ENCODE measurements around the gene BTRC. TPM values are rescaled to one million over a fixed set of nuclear protein-coding genes. Genes with fewer than 3 reads are reported as not detected.

The BTRC gene
- total RNA-seq, 2 donors from 2014 or later, result 19.8 to 22.4 TPM

DNA sequence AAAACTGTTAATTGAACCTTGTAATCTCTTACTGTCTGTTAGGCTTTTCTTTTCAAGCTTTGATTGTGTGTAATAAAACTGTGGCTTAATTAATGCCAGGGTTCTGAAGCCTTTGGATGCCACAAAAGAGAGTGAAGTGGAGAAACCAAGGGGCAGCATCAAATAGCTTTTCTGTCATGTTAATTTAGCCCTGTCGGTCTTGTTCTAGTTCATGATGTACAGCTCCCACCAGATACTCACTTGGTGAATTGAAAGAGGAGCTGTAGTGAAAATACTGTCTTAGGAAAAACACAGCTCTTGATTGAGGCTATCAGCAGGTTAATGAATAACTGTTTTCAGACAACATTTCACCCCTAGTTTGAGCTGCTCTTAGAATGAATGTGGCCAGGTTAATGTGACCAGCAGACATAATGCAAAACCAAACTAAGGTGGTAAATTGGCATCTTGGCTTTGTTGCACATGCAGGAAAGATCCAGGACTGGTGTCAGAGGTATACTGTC is 139.9 kb downstream of the BTRC start:
- TF ChIP-seq, protein P1, sequence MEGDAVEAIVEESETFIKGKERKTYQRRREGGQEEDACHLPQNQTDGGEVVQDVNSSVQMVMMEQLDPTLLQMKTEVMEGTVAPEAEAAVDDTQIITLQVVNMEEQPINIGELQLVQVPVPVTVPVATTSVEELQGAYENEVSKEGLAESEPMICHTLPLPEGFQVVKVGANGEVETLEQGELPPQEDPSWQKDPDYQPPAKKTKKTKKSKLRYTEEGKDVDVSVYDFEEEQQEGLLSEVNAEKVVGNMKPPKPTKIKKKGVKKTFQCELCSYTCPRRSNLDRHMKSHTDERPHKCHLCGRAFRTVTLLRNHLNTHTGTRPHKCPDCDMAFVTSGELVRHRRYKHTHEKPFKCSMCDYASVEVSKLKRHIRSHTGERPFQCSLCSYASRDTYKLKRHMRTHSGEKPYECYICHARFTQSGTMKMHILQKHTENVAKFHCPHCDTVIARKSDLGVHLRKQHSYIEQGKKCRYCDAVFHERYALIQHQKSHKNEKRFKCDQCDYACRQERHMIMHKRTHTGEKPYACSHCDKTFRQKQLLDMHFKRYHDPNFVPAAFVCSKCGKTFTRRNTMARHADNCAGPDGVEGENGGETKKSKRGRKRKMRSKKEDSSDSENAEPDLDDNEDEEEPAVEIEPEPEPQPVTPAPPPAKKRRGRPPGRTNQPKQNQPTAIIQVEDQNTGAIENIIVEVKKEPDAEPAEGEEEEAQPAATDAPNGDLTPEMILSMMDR (IDR thresholded peaks at IDR 0.05), result no peak

DNA sequence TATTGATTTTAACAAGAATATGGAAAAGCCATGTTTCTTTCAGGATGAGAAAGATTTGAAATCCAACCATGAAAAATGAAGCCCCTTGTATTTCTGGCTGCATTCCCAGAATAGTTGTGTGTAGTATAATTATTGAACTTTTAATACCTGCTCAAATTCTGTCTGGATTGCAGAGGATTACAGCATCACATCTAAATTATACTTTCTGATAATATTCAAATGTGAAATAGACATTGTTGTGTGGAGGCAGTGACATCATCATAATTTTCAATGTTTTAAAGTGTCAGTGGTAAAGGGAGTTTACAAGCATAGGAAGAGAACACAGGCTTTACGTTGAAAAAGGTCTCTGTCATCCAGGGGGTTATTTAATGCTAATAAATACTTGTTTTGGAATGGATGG is 140.7 kb downstream of the BTRC start:
- H3K4me3 ChIP-seq, result no peak overlapping the region
- H3K36me3 ChIP-seq, result no peaks in the 10 kb centered on the region
- H3K27me3 ChIP-seq, result no peaks in the 10 kb centered on the region
- TF ChIP-seq, protein P1 (IDR thresholded peaks at IDR 0.05), result no peak
- H3K9me3 ChIP-seq, result no peaks in the 10 kb centered on the region
- no peak overlapping the region for H3K27ac ChIP-seq
- H3K4me1 ChIP-seq, result no peaks in the 10 kb centered on the region
- DNase-seq (ENCODE audit: low spot score), result no peak

More for the DNA sequence above, 139.9 kb downstream of the BTRC start:
- no peaks in the 10 kb centered on the region for H3K4me1 ChIP-seq
- DNase-seq (ENCODE audit: low spot score), result no peak
- H3K27ac ChIP-seq, result no peak overlapping the region
- H3K36me3 ChIP-seq, result no peaks in the 10 kb centered on the region
- no peaks in the 10 kb centered on the region for H3K9me3 ChIP-seq
- no peak overlapping the region for H3K4me3 ChIP-seq
- H3K27me3 ChIP-seq, result no peaks in the 10 kb centered on the region

DNA sequence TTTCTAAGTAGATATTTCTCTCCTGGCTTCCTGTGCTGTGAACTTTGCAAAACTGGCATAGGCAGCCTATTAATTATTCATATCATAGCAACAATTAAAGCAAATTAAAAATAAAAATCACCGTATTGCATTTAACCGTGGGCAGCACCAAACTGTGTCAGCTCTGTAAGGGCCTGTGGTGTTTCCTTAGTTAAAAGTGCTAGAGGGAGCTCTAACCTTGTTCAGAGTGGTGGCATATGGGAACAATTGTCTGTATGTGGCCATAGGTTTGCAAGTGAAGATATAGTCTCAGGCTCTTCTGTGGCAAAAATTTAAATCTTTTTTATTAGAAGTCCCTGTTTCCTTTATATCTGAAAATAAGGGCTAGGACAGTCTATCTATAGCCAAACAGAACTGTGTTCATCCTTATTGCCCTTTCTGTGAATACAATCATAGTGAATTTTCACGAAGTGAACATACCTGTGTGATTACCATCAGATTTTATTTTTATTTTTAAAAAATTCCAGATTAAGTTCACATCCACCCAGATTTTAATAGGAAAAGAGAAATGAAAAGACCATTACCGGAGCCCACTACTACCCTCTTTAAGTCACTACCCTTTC is 141.5 kb downstream of the BTRC start:
- no peak for DNase-seq (ENCODE audit: low spot score)
- H3K4me3 ChIP-seq, result no peak overlapping the region
- H3K4me1 ChIP-seq, result no peaks in the 10 kb centered on the region
- no peaks in the 10 kb centered on the region for H3K36me3 ChIP-seq
- H3K27me3 ChIP-seq, result no peaks in the 10 kb centered on the region
- no peak overlapping the region for H3K27ac ChIP-seq
- no peaks in the 10 kb centered on the region for H3K9me3 ChIP-seq
- TF ChIP-seq, protein P1 (IDR thresholded peaks at IDR 0.05), result no peak

DNA sequence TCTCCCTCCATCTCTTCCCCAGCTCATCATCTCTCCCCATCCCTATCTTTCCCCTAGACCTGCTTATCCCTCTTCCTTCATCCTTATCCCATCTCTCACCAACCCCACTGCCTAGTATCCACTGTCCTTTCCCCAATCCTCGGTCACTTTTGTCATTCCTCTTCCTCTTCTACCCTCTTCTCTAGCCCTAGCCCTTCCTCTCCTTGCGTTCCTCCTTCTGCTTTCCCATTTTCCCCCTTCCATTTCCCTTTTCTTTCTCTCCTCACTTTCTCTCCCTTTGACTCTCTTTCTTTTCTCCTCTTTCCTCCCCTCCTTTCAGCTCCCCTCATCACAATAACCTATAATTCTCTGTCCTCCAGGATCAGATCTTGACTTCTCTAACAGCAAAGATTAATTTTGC is 150.5 kb downstream of the BTRC start:
- H3K4me1 ChIP-seq, result no peaks in the 10 kb centered on the region
- H3K27me3 ChIP-seq, result no peaks in the 10 kb centered on the region
- no peaks in the 10 kb centered on the region for H3K9me3 ChIP-seq
- no peak overlapping the region for H3K4me3 ChIP-seq
- no peaks in the 10 kb centered on the region for H3K36me3 ChIP-seq
- H3K27ac ChIP-seq, result no peak overlapping the region
- DNase-seq (ENCODE audit: low spot score), result no peak
- TF ChIP-seq, protein P1 (IDR thresholded peaks at IDR 0.05), result no peak

DNA sequence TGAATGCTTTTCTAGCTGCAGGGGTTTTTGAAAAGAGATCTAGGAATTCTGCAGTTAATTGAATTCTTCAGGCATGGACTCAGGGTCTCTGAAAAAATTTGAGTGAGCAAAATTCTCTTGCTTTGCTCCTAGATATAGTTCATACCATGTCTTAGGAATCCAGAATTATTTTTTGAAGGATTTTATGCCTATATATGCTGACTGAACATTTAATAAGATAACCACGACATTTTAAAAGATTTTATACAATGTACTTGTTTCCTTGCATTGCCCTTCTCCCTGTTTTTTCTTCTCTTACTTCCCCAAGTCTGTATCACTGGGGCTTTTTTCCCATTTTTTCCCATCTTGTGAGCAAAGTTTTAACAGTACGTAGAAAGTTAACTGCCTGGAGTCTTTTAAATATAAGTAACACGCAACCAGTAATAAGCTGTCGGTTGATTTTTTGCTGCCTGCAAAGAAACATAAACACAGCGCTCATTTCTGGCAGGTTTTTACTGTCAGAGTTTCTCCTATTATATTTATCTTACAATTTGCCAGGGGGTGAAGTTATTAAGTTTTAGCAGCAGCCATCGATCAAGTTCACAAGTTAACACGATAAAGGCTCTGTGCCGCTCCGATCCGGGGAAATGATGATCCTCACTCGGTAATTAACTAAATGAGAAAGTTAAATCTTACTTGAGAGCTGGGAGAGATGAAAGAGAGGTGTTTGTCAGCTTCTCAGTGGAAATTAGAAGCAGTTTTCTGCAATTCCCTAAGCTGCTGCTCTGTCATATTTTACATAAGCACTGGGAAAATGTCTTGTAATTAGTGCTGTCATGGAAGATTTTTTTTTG is 153.1 kb downstream of the BTRC start:
- Histone ChIP-seq H3K27me3 (no peaks in the 10 kb centered on the region), H3K4me3 (no peak overlapping the region), H3K36me3 (no peaks in the 10 kb centered on the region), H3K9me3 (no peaks in the 10 kb centered on the region), H3K27ac (no peak overlapping the region), H3K4me1 (peaks cover 0 to 1% of the 10 kb centered on the region in 2 donors)
- TF ChIP-seq, protein P1 (IDR thresholded peaks at IDR 0.05), result no peak
- no peak for DNase-seq (ENCODE audit: low spot score)
